ENCODE data around the gene SCEL.

DNA sequence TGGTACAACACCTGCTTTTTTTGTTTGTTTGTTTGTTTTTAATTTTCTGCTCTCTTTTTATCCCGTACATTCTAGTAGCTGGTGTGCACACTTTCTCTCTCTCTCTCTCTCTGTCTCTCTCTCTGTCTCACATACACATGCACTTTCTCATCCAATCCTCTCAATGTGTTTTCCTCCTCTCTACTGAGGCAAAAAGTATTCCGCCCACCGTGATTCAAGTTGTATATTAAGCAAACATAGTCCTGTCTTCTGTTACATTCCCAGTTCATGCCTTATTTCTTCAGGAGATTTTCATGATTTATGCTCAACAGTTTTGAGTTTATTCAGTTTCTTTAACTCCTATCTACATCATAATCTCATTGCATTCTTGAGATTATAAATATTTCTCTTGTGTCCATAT lies 38.2 kb upstream of the SCEL start:
- TF ChIP-seq, protein P1, sequence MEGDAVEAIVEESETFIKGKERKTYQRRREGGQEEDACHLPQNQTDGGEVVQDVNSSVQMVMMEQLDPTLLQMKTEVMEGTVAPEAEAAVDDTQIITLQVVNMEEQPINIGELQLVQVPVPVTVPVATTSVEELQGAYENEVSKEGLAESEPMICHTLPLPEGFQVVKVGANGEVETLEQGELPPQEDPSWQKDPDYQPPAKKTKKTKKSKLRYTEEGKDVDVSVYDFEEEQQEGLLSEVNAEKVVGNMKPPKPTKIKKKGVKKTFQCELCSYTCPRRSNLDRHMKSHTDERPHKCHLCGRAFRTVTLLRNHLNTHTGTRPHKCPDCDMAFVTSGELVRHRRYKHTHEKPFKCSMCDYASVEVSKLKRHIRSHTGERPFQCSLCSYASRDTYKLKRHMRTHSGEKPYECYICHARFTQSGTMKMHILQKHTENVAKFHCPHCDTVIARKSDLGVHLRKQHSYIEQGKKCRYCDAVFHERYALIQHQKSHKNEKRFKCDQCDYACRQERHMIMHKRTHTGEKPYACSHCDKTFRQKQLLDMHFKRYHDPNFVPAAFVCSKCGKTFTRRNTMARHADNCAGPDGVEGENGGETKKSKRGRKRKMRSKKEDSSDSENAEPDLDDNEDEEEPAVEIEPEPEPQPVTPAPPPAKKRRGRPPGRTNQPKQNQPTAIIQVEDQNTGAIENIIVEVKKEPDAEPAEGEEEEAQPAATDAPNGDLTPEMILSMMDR (IDR thresholded peaks at IDR 0.05; ENCODE audit: low read length): no peak
- no peak for TF ChIP-seq EZH2 (IDR thresholded peaks at IDR 0.05; ENCODE audit: borderline replicate concordance, low read length)
